HG02885 (cell line): ENCODE data around the gene UNKL.
"Not testable (repeated sequence)": the region's sequence is repeated elsewhere in the genome, so short reads cannot be mapped to it uniquely, and the experiment has no call there.

Experiments used
- ATAC-seq: cut with Tn5 transposase; IDR thresholded peaks from one replicate; pipeline ENCODE4 v1.9.1; 2021; ENCODE audit warnings: mild to moderate bottlenecking; ENCODE audit not compliant: unreplicated experiment, poor library complexity

Gene UNKL

DNA sequence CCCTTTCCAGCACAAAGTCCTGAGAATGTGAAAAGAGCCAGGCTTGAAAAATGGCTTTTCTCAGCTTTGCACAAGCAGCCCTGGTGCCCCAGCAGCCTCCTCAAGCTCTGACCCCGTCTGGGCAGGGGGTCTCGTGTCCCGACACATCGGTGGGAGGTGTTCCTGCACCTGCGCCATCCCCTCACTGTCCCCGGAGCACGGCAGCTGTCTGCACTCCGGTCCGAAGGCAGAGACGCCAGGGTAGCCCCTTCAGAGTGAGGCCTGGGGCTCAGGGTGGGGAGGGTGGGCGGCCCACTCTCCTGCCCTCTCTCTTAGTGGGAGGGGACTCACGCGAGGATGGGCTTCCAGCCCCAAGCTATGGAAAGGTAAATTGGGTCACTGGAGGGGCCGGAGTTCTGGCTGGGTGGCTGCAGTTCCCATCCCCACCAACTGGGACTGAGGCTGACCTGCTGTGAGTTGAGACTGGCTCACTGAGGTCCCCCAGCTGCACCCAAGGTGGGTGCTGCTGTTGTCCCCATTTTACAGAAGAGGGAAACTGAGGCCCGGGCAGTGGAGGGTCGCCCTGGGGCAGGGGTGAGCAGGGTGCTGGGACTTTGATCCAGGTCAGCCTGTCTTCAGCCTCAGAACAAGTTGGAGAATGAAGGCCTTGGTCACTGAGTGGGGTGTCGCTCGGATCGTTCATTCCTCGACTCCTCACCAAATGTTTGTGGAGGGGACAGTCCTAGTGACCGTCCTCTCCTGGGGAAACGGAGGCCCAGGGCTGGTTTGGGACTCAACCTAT, 83.4 kb downstream of the UNKL start:
- no peak for ATAC-seq

DNA sequence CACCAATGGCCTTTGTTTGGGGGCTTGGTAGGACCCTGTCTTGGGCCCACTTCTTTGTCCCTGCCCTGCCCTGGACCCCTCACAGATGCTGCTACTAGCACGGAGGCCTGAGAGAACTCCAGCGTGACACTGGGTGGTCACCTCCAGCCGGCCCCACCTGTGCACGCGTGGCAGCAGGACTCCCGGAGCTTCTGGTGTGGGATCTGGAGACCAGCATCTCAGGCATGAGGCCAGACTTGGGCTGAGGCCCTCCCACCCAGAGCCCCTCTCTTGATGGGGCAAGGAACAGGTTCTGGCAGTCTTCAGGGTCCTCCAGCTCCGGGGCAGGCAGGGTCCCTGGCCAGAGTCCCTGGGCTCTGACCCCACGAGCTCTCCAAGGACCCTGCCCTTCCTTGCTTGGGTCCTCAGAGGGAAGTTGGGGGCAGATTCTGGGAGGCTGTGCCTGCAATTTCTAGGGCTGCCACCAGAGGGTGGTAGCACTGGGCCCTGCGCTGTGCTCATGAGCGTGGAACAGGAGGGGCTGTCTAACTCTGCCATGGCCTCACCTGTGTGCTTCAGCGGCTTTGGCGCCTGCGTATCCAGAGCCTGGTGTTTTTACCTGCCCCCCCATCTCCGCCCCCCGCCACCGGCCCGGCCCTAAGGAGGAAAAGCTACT, 84.1 kb downstream of the UNKL start:
- ATAC-seq: no peak

DNA sequence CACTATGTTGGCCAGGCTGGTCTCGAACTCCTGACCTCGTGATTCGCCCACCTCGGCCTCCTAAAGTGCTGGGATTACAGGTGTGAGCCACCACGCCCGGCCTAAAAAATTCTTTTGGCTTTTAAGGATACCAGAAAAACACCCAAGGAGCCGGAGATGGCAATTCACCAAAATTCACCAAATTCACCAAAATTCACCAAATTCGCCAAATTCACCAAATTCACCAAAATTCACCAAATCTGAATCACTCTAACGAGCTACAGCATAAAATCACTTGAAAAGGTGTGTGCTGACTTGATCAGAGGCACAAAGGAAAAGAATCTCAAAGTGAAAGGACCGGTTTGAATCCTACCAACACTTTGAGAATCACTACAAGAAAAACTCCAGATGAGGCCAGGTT, 85.5 kb downstream of the UNKL start:
- ATAC-seq: not testable (repeated sequence)

DNA sequence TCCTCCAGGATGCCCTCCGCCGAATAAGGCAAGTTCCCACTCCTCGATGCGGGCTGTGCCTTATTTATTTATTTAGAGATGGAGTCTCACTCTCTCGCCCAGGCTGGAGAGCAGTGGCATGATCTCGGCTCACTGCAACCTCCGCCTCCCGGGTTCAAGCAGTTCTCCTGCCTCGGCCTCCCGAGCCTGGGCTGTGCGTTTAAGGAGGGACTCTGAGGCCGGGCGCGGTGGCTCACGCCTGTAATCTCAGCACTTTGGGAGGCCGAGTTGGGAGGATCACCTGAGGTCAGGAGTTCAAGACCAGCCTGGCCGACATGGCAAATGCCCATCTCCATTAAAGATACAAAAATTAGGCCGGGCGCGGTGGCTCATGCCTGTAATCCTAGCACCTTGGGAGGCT, 86.4 kb downstream of the UNKL start:
- not testable (repeated sequence) for ATAC-seq

DNA sequence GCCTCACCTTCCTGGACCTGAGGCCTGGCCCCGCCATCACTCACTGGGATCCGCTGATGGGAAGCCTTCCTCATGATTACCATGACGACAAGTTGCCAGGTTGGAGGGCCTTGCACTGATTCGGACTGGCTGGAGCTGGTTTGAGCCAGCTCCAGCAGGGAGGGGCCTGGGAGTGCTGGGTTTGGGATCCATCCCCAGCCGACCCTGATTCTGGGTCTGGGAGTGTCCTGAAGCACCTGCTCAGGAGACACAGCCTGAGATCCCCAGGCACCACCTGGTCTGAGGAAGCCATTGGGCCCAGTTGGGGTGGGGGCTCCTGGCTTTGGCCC, 86.9 kb downstream of the UNKL start:
- ATAC-seq: no peak

DNA sequence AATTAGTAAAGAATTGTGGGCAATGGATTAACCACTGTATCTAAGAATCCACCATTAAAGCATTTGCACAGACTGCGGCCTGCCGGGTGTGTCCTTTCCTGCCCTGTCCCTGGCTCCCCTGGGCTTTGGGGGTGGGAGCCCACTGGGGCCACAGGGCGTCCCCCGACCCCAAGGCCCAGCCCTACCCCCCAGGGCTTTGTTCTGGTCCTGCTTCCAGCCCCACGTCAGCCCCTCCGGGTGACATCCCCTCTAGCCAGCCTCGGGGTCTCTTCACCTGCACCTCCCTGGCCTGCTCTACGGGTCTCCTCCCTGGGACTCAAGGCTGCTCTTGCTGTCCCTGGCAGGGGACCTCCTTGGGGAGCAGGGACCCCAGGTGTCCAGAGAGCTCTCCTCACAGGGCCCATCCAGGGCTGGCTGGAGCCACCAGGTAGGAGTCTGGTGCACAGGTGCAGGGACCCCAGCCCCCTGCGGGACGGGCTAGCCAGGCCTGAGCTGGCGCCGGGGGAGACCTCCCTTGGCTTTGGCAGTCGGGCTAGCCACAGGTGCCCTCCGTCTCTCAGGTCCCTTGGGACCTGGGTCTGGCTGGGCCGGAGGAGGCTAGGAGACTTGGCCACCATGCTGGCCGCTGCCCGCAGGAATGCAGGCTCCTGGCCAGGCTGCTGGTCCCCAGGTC, 87.4 kb downstream of the UNKL start:
- no peak for ATAC-seq

DNA sequence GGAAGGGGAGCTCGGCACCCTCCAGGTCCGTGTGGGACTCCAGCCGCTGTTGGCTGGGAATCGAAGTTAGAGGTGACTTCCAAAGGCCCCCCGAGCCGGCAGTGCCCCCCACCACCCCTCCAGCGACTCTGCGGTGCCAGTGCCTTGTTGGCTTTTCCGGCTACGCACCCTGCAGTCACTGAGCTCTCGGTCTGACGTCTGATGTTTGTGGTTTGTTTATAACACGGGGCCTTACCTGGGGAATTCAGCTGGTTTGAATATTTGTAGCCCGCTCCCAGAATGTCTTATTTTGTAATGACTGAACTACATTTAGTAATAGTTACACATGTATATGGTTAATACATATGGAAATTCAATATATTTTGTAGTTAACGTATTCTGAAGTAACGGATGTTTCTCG, 88.1 kb downstream of the UNKL start:
- no peak for ATAC-seq

DNA sequence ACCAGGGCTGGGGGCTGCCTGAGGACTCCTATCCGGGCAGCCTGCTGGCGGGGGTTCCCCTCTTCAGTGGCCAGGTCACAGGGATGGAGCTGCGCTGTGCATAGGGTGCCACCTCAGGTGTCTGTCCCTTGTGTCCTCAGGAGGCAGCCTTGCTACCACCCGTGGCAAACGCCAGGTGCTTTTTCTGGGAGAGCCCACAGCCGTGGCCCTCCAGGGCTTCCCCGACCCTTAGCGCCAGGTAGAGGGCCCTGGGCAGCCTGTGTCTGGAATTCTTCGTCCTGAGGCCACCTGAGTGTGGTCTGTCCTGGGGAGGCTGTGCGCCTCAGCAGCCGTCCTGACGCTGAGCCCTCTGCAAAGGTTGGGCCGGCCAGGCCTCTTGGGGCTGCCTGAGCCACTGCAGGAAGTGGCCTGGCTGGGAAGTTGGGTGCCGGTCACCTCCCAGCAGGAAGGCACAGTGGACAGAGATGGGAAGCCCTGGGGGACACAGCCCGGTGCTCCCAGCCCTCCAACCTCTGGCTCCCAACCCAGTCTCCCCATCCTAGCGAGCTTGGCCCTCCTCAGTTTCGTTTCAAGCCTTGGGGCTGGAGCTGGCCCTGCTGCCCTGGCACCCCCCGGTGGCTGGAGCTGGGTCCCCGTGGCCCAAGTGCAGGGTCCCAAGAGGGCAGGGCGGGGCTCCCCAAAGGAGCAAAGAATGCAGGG, 88.7 kb downstream of the UNKL start:
- ATAC-seq: no peak

DNA sequence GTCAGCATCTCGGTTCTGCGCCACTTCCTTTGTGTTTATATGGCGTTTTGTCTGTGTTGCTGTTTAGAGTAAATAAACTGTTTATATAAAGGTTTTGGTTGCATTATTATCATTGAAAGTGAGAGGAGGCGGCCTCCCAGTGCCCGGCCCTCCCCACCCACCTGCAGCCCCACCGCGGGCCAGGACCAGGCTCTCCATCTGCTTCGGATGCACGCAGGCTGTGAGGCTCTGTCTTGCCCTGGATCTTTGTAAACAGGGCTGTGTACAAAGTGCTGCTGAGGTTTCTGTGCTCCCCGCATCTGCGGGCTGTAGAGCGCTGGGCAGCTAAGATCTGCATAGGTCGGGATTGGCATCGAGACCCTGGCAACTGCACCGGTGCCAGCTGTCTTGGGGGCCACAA, 89.2 kb downstream of the UNKL start:
- no peak for ATAC-seq

DNA sequence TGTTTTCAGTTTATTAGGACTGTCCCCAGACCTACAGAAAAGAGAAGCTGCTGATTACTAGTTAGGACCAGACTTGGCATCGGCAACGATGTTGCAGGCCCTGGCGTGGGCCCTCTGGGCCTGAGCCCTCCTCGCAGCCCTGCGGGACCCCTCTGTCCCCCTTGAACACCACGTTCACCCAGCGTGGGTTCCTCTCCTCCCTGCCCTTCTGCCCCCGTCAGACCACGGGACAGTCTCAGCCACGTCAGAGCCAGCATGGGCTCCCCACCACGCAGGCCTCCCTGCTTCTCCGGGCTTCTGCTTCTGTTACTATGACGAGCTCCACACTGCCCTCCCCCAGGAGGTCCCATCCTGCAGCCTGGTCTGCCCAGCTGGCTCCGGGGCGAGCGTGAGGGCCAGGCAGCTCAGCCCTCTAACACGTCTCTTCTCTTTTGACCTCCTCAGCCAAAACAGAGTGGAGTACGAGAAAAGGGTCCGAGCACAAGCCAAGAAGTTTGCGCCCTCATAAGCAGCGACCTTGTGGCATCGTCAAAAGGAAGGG, 90.1 kb downstream of the UNKL start:
- no peak for ATAC-seq

DNA sequence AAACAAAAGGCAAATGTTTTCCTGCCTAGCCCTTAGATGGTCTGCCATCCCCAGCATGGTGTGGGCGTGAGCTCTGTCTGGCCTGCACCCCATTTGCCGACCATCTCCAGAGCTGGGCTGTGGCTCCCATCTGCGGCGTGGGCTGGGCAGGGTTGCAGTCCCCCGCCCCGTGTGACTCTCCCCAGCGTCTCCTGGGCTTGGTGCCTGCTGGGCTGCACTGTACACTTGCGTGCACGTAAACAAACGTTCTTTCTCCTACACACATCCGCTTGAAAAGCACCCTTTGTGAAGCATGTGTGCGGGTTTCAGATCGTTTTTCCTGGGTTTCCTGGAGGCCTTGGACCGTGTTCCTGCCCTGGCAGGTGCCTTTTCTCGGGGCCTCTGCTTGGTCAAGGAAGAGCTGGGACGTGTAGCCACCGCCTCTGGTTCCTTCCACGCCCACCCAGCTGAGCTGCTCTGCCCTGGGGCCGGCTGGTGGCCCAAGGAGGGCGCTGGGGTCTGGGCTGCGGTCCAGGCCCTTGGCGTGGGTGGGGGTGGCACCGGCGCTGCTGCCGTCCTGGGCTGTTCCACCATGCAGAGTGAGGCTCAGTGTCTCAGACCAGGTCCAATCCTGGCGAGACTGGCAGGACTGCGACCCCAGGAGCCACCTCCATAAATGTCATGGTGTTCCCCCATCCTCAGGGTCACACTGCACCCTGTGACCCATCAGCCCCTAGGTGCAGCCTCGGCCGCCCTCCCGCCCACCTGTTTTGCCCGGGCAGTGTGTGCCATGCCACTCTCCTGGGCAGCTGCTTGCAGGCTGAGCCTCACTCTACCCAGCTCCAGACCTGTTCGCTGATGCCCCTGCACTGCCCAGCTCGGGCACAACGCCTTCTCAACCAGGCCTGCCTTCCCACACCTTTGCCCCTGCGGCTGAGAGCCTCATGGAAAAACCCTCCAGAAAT, 90.9 kb downstream of the UNKL start:
- ATAC-seq: no peak

DNA sequence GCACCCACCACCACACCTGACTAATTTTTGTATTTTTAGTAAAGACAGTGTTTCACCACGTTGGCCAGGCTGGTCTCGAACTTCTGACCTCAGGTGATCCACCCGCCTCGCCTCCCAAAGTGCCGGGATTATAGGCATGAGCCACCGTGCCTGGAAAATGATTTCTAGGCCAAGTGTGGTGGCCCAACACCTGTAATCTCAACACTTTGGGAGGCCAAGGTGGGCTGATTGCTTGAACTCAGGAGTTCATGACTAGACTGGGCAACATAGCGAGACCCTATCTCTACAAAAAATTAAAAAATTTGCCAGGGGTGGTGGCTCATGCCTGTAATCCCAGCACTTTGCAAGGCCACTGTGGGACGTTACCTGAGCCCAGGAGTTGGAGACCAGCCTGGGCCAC, 92.1 kb downstream of the UNKL start:
- ATAC-seq: no peak

DNA sequence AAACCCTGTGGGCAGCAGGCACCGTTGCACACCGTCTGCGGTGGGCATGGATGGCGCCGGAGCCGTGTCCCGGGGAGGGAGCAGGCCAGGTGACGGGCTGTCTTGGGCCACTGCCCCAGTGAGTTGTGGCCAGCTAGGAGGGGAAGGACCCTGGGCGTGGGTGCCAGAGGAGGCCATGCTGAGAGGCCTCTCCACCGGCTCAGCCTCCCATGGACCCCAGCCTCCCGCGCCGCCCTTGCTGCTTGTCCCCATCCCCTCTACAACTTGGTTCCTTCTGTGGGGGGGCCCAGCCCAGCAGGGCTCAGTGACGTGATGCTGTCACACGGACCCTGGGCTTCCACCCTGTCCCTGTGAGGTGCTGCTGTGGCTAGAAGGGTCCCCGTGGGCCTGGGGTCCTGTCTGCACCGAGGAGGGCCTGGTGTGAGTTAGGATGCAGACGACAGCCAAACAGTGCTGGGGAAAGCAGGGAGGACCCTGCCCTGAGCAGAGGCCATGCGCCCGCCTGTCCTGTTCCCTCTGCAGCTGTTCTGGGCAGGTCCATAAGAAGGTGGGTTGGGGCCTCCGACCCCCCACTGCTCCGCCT, 93.8 kb downstream of the UNKL start:
- ATAC-seq: no peak

DNA sequence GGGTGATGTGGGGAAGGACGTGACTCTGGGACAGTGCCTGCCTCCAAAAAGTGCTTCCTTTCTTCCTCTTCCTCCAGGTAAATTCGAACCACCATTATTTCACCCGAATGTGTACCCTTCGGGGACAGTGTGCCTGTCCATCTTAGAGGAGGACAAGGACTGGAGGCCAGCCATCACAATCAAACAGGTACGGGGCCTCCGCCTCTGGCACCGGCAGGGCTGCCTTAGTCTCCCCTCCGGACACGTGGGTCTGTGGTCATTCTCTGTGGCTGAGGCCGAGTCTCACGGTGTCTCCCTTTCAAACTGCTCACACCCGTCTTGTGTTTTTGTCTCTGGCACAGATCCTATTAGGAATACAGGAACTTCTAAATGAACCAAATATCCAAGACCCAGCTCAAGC, 94.4 kb downstream of the UNKL start:
- no peak for ATAC-seq

DNA sequence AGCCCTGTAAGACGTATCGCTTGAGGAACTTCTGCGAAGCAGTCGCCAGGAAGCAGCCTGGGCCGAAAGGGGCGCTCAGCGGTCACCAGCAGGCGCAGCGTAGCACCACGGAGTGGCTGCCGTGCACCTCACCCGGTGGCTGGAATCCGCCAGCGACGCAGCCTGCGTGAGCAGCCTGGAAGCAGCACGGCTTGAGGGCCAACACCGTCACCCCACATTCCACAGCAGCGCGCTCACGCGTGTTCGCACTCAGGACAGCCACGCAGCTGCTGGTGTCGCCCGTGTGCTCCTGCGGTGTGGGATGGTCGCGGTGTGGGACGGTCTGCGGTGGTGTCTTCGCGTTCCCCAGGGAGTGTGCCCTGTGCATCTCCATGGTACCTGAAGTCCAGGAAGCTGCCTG, 95.5 kb downstream of the UNKL start:
- no peak for ATAC-seq

DNA sequence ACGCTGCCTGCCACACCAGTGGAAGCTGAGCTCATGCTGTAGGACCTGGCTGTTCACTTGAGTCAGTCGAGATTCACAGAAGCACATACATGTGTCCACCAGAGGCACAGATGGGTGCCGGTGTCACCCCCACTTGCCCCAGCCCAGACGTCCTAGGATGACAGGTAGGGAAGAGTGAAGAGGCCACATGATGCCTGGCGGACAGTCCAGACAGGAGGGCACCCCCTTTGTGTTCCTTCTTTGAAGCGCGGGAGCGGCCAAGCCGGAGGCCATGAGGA, 96.3 kb downstream of the UNKL start:
- ATAC-seq: no peak

DNA sequence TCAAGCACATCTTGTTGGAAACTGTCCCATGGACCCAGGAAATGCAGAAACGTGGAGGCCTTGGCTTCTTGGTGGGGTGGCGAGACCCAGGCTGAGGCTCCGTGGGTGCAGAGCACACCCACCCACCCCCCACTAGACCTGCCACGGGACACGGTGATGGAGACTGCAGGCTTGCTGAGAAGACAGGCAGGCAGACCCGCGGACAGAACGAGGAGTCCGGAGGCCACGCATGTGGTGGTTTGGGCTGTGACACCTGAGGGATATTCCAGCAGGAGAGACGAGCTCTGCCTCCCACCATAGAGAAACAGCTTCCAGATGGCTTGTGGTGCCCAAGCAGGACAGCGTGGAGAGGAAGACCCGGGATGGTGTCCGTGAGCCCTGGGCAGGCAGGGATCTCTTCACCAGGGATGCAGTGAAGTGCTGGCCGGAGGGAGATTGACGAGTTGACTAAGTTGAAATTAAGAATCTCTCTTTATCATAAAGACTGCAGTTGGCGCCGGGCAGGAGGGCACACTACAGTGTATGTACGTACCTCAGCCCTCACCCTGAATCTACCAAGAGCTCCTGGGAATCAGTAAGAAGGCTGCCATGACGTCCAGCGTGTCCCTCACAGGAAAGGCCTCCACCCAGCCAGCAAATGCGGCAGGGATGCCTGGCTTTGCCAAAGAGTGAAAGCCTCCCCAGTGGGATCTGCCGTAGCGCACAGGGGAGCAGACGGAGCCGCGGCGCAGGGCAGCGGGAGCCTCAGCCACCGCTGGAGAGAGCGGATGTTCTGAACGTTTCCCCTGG, 96.8 kb downstream of the UNKL start:
- no peak for ATAC-seq

DNA sequence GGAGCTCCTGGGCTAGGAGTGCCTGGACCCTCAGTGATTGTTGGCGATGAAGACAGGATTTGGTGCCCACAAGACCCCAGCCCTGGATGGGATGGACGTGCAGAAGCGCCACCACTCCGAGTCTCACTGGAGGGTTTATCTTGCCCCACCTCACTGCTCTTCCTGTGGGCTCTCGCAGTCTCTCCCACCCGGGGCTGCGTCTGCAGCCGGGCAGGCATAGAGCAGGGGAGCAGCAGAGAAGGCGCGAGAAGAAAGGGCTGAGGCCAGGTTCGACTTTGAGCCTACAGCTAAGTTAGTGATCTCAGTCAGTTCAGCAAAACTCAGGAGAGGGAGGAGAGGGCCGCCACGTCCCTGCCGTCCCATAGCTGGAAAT, 98.5 kb downstream of the UNKL start:
- ATAC-seq: no peak
